Fibroblast of pulmonary artery (primary cell): ENCODE measurements around the gene SYT2.
A peak's percentile ranks its signal among the peaks of the same experiment; 100 is the strongest.

Source experiments
- DNase-seq: peaks from one replicate; pipeline ENCODE4 v3.0.0-alpha.2; 2010; ENCODE audit warnings: low read depth
- H3K4me3 ChIP-seq: replicated peaks from 2 replicates; pipeline ENCODE4 v1.5.1; 2011; ENCODE audit warnings: low read depth, mild to moderate bottlenecking, control low read depth, low read length, moderate library complexity
- TF ChIP-seq, protein P1 (sequence below): IDR thresholded peaks from 2 replicates; pipeline ENCODE4 v1.5.1; 2011; ENCODE audit warnings: mild to moderate bottlenecking, control low read depth, low read length, inconsistent platforms; ENCODE audit errors: missing control alignments

Gene SYT2

DNA sequence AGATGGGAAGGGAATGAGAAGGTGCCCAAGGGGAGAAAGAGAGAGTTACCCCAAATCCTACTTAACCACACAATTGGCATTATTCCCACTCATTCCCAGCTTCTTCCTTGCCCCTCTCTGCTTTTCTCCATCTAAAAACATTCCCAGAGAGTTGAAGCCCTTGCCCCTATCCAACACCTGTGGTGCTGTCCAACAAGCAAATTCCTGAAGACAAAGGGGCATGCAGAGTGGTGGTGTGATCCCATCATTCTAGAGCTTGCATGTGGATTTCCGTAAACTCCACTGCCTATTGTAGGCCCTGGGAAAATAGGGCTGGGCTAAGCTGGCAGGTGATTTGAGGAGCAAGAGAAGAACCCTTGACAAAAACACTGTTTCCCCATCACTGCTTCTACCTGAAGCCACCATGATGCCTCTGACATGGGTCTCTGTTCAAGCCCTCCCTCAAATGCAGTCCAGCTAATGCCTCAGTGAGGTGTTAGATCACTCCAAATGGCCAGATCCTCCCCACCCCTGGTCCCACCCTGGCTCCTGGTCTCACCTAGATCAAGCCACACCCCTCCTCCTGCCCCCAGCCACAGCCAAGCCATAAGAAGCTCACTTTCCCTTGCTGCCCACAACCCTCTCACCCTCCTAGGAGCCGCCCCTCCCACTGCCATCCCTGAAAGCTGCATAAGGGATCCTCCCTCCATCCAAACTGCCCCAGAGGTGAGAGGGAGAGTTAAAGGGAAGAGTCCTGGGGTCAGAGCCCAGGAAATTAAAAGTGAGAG is 29.5 kb downstream of the SYT2 start:
- H3K4me3 ChIP-seq, result no peak overlapping the region
- TF ChIP-seq, protein P1, sequence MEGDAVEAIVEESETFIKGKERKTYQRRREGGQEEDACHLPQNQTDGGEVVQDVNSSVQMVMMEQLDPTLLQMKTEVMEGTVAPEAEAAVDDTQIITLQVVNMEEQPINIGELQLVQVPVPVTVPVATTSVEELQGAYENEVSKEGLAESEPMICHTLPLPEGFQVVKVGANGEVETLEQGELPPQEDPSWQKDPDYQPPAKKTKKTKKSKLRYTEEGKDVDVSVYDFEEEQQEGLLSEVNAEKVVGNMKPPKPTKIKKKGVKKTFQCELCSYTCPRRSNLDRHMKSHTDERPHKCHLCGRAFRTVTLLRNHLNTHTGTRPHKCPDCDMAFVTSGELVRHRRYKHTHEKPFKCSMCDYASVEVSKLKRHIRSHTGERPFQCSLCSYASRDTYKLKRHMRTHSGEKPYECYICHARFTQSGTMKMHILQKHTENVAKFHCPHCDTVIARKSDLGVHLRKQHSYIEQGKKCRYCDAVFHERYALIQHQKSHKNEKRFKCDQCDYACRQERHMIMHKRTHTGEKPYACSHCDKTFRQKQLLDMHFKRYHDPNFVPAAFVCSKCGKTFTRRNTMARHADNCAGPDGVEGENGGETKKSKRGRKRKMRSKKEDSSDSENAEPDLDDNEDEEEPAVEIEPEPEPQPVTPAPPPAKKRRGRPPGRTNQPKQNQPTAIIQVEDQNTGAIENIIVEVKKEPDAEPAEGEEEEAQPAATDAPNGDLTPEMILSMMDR, result no peak
- no peak for DNase-seq

DNA sequence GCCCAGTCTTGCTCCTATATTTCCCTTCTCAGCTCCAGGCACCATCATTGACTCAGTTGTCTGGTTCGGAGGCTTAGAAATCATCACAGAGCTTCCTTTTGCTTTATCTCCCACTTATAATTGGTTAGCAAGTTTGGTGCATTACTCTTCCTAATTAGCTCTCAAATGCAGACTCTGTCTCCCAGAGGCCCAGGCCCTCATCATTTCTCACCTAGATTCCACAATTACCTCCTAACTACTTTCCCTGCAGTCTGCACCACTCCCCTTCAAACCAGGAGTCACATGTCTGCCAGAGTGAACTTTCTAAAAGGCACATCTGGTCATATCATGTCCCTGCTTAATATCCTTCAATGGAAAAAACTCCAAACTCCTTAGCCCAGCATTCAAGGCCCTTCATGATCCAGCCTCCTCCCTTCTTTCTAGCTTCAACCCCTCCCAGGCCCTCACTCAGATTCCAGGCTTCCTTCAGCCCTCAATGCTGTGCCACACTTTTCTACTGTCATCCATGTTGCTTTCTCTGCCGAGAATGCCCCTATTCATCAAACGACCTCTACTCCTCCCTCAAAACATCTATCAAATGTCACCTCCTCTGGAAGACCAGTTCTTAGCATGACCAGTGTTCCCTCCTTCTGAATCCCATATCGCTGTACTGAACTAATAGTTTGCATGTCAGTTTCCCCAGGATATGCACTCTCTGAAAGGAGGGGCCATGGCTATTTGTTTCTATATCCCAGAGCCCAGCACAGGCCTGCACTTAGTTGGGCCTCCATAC is 30.7 kb downstream of the SYT2 start:
- no peak overlapping the region for H3K4me3 ChIP-seq
- TF ChIP-seq, protein P1, result no peak
- DNase-seq, result no peak

DNA sequence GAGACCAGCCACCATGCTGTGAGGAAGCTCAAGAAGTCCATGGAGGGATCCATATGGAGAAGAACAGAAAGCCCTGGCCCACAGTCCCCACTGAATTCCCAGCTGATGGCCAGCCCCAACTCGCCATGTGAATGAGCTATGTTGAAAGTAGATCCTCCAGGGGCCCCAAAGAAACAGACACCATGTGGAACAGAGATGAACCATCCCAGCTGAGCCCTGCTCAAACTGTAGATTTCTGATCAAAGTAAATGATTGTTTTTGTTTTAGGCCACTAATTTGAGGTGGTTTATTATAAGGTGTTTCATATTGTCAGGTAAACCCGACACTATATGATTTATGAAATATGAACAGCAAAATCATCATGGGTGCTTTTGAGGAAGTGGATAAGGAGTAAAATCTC is 32.8 kb downstream of the SYT2 start:
- DNase-seq, result no peak
- no peak overlapping the region for H3K4me3 ChIP-seq
- TF ChIP-seq, protein P1, result no peak

DNA sequence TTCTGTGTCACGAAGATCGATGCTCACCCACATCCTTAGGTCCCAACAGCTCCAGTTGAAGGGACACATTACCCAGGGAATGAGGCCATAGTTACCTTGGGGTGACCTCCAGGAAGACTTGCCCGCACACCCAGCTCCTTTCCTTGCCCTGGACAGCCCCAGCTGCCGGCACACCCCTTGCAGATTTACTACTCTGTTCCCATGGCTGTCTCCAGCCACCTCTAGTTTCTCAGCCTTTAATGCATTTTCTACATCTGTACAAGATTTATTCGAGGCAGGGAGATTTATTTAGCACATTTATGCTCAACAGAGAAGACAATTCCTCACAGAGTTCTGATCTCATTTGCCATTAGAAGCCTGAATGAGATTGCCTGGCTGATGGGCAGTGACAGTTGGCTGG is 36.7 kb downstream of the SYT2 start:
- DNase-seq, result no peak
- TF ChIP-seq, protein P1, result no peak
- no peak overlapping the region for H3K4me3 ChIP-seq

DNA sequence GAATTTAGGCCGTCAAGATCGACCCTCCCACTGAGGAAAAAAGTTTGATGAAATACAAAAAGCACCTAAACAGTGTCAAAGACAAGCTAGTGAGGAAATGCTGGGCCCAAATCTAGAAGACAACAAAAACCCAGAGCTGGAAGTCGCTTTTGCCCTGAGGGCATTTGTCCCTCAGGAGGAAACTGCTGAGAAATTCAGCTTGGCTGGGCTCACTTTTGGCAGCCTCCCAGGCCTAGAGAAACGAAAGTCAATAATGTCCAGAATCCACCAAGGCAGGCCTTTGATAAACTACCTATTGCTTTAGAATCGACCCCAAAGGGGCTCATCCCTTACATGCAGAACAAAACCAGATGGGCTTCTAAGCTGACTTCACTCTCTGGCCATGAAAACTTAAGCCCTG is 38.9 kb downstream of the SYT2 start:
- TF ChIP-seq, protein P1, result no peak
- no peak overlapping the region for H3K4me3 ChIP-seq
- DNase-seq, result peak; percentile 4

DNA sequence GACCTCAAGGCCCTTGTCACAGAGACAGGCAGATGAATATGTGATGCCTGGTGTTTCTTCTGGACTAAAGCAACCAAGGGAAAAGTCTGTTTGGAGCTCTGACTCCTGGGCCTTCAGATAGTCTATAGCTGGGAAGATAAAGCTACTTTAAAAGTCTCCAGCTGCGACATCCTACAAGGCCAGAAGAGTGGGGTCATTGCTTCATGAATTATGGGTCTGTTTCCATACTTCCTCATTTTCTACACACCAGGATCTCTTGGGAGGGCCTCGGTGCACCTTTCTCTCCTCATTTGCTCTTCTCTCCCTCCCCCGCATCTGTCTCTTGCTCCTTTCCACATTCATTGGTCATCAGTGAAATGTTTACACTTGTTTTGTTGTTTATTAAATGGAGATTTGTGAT is 44.8 kb downstream of the SYT2 start:
- TF ChIP-seq, protein P1, result no peak
- no peak for DNase-seq
- H3K4me3 ChIP-seq, result no peak overlapping the region
